ENCODE measurements around the gene AZU1.

Gene AZU1

GRCh38 chr19:784541-784940, 43.1 kb upstream of the AZU1 start:
- TF ChIP-seq CTCF (IDR thresholded peaks at IDR 0.05; ENCODE audit: extremely low read depth, missing control alignments), result no peak
- no peak for DNase-seq (ENCODE audit: low spot score)

- DNase-seq (ENCODE audit: low spot score), result no peak
- no peak for TF ChIP-seq CTCF (IDR thresholded peaks at IDR 0.05; ENCODE audit: extremely low read depth, missing control alignments)
Observed at GRCh38 chr19:787536-787935, 40.1 kb upstream of the AZU1 start.

DNA sequence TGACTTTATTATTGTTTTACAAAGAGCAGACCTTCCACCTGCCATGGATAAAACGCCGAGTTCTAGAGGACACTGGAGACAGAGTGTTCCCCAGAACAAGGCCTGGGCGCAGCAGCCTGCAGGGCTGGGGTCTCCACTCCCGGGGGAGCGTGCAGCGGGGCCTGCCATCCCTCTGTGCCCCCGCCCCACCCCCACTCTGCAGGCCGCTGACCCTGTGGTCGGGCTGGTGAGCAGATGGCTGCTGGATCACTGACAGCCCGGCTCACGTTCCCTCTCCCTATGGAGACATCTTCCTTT, 39.0 kb upstream of the AZU1 start:
- DNase-seq (ENCODE audit: low spot score), result no peak
- no peak for TF ChIP-seq CTCF (IDR thresholded peaks at IDR 0.05; ENCODE audit: extremely low read depth, missing control alignments)

DNA sequence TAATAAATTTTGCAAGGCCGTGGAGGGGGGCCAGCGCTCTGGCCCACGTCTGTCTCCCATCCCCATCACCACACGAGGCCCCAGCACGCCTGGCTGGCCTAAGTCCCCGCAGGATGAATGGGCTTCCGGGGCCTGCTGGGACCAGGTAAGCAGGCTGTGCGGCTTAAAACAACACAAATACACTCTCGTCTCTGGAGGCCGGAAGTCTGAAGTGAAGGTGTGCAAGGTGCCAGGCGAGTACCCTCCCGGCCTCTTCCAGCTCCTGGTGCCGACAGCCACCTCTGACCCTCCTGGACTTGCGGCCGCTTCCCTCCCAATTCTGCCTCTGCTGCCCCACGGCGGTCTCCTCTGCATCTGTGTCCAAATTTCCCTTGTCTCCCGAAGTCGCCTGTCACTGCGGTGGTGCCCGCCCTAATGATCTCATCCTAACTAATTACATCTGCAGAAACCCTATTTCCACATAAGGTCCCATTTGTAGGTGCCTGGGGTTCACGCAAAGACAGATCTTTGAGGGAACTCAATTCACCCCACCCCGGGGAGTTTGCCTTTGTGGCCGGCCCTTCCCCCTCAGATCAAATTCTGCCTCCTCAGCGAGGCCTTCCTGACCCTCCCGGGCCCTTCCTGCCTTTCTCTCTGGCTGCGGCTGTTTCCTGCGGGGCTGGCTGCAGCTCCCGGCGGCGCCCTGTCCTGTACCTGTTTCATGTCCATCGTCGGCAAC, 38.5 kb upstream of the AZU1 start:
- no peak for DNase-seq (ENCODE audit: low spot score)
- TF ChIP-seq CTCF (IDR thresholded peaks at IDR 0.05; ENCODE audit: extremely low read depth, missing control alignments), result no peak

- no peak for TF ChIP-seq CTCF (IDR thresholded peaks at IDR 0.05; ENCODE audit: extremely low read depth, missing control alignments)
- no peak for DNase-seq (ENCODE audit: low spot score)
Observed at GRCh38 chr19:789701-790060, 38.0 kb upstream of the AZU1 start.

DNA sequence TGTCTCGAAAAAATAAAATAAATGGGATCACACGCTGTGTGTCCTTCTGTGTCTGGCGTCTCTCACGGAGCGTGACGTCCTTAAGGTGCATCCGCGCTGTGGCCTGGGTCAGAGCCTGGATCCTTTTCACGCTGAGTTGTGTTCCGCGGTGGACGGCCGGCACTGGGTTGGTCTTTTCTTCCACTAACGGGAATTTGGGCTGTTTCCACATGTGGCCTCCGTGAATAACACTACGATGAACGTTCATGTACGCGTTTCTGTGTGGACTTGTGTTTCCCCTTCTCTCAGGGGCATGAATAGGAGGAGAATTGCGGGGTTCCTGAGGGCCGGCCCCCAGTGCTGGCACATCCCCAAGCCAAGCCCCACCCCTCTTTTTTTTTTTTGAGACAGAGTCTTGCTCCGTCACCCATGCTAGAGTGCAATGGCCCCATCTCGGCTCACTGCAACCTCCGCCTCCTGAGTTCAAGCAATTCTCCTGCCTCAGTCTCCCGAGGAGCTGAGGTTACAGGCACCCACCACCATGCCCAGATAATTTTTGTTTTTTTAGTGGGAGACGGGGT, 36.5 kb upstream of the AZU1 start:
- TF ChIP-seq CTCF (IDR thresholded peaks at IDR 0.05; ENCODE audit: extremely low read depth, missing control alignments), result no peak
- DNase-seq (ENCODE audit: low spot score), result no peak

DNA sequence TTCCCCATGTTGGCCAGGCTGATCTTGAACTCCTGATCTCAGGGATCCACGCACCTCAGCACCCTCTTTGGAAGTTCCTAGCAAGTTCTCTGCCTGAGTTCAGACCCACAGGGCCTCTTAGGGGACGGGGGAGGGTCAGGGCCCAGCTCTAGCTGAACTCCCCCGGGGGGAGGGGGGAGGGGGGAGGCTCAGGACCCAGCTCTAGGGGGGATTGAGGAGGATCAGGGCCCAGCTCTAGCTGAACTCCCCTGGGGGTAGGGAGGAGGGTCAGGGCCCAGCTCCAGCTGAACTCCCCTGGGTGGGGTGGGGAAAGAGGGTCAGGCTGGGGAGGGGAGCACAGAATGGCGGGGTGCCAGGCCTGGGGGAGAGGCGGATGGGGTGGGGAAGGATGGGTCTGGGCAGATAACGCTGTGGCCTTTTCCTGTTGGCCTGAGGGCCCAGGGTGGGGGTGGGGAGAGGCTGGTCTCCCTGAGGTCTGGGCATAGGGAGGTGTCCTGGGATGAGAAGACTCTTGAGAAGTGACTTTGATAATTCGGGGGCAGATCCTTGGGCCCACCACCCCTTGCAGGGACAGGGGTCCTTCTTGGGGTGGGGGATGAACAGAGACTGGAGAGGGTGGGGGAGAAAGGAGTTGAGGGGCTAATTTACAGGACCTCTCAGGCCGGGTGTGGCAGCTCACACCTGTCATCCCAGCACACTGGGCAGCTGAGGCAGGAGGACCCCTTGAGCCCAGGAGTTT, 35.9 kb upstream of the AZU1 start:
- no peak for DNase-seq (ENCODE audit: low spot score)
- no peak for TF ChIP-seq CTCF (IDR thresholded peaks at IDR 0.05; ENCODE audit: extremely low read depth, missing control alignments)
